Hematopoietic multipotent progenitor cell treated with erythropoietin and hydrocortisone succinate and interleukin-3 and kit ligand, for 6 days (in vitro differentiated cells): Measurements from ENCODE around the gene FSD1L.

Experiments used
- DNase-seq: peaks from one replicate; pipeline ENCODE4 v3.0.0-alpha.2; 2015

The FSD1L gene

DNA sequence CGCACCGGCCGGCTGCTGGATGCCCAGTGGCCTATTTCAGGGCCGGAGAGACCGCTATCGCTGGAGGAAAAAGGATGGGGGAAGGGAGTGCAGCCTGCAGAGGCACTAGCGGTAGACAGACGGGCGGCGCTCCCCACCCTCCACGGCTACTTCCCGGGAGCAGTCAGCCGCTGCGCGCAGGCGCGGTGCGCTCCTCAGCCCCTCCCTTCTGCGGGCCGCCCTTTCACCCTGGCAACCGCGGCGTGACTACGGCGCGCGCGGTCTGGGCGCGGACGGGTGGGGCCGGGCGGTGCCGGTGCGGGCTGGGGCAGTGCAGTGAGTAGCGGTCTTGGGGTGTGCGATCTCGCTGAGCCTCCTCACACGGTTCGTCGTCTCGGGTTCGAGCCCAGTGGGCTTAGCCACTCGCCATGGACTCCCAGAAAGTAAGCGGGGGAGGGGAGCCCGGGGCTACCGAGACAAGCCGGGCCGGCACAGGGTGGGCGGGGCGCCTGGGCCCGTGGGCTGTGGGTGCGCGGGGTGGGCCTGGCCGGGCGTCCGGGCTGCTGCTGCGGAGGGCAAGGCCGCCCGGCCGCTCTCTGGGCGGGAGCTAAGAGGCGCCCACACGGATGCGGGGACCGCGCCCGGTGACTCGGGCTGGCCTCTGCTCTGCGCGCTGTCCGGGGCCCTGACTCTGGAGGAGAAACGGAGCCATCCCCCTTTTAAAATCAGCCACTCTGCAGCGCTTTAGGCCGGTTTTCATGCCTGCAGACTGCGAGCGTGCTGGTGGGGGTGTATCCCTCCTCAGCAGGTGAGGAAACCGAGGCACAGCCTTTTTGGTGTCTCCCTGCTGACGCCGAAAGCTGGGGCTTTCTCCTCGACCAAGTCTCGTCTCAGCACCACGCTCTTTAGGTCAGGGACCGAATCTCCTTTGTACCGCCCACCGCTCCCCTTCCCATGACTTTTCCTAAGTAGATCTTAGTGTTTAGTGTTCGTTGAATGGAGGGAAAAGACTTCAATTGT, at the start of gene FSD1L:
Gene FSD1L (plus strand): TSS at position 221 of the 999 bp plus-strand sequence. CDS start 187 bp downstream, at position 408.
- DNase-seq, result peak; percentile 96

DNA sequence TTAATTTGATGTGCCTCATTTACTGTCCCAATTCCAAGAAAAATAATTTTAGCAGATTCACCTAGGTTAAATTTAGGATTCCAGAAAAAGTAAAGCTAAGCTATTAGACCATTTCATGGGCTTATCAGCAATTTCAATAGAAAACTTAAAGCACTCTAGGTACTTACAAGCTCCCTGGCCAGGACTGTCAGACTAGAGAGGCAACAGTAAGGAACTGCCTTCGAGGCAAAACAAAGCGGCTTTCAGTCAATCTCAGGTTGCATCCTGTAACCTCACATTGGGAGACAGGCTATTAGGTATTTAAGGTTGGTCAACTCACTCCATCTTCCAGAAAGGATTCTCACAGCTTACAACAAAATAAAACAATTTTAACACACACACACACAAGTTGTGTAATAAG, 48.7 kb upstream of the FSD1L start:
- DNase-seq, result no peak

DNA sequence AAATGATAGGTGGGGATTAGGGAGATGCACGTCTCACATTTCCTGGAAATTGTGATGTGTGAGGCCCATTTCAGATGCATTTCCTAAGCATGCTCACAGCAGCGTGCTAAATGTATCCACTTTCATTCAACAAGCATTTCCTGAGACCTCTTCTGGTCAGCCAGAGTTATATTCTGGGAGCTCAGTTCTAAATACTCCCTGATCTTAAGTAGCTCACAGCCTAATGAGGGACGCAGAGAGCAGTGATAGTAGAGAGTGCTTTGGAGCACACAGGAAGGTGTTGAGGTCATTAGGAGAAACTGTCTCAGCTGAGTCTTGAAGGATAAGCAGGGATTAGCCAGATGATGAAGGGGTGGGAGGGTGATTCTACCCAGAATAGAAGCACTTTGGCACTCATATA, 46.2 kb upstream of the FSD1L start:
- no peak for DNase-seq

DNA sequence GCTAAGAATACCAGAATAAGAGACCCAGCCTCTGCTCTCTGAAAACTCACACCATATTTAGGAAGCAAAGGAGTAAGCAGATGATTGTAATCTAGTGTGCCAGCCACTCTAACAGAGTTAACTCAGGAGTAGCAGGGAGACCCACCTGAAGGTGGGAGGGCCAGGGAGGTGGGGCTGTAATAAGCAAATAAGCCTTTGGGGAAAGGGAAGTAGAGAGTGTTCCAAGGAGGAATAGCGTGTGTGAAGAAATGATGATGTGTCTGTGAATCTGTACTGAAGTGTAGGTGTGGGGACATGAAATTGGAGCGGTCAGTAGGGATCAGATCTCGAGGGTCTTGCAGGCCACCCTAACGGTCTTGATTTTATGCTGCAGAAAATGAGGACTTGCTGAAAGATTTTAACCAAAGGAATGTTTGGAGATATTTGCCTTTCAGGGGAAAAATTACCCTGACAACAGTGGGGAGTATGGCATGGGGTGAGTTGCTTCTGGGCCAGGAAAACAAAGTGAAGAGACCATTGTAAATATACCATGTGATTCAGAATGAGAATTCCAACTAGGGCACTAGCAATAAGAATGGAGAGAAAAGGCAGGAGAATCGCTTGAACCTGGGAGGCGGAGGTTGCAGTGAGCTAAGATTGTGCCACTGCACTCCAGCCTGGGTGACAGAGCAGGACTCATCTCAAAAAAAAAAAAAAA, 44.1 kb upstream of the FSD1L start:
- DNase-seq, result no peak

DNA sequence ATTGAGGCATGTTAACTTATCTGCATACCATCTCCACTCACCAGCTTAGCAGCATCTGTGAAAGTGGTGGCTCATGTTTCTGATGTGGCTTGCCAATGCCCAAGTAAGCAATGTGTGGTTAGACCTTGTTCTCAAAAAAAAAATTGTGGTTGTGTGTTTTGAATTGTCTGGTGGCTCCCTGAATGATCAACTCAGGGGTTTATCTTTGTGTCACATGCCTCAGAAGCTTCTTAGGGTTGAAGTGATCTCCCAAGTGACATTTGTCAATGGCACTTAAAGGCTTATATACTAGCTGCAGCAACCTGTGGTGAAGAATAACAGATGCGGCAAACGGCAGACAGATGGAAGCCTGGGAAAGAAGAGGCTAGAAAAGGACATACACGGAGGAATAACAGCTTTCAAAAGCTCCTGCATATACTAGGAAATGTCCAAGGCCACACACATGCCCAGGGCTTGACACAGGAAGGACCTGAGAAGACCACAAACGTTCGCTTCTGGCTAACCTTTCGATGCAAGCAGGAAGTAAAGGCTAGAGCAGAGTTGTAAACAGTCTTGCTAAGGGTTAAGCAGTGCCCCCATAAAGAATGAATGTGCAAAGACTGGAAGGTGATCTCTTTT, 42.2 kb upstream of the FSD1L start:
- DNase-seq, result peak; percentile 92

DNA sequence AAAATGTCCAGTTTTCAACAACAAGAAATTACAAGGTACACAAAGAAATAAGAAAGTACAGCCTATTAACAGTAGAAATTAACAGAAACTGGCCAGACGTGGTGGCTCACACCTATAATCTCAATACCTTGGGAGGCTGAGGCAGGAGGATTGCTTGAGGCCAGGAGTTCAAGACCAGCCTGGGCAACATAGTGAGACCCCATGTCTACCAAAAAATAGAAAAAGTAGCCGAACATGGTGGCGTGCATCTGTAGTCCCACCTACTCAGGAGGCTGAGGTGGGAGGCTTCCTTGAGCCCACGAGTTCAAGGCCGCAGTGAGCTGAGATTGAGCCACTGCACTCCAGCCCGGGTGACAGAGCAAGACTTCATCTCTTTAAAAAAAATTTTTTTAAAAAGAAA, 41.5 kb upstream of the FSD1L start:
- no peak for DNase-seq

DNA sequence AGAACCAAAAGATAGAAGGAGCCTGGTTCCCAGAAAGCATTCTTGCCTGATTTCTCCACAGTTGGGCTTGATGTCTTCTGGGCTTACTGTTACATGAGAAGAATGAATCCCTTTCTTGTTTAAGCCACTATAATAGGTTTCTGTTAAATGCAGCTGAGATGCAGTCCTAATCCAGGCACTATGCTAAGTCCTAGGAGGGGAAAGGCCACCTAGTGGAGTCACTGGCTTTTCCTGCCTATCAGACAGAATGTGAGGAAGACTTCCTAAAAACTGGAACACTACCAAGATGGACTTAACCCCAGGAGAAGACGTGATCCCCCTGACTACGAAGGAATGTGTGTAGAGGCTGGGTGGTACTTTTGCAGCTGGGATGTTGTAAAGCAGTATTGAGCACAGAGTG, 34.3 kb upstream of the FSD1L start:
- DNase-seq, result peak; percentile 13

DNA sequence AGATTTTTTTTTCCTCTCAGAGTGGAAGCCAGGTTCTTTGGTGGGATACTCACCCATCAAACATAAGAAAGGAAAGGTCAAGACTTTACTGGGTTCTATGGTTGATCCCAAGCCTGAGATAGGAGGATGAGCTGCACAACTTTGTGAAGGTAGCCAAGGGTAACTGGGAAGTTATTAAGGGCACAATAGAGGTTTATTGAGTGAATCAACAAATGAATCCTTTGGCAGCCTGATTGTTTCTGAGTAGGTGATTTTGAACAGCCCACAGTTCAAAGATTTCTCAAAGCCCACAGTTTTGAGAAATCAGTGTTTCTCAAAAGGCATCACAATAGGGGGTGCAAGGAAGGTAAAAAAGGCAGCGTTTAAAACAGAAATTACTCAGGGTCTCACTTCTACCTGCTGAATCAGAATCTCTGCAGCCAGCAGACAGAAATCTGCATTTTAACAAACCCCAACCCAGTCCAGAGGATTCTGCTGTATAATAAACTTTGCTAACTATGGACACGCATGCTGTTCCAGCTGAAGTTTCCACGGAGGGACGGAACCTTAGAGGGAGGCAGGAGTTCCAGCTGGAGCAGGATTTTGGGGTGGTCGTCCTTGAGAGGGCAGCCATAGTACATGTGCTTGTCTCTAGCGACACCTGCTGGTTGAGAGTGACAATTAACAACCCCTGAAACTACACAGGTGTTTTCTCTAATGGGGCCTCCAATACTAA, 32.7 kb upstream of the FSD1L start:
- peak; percentile 85 for DNase-seq

DNA sequence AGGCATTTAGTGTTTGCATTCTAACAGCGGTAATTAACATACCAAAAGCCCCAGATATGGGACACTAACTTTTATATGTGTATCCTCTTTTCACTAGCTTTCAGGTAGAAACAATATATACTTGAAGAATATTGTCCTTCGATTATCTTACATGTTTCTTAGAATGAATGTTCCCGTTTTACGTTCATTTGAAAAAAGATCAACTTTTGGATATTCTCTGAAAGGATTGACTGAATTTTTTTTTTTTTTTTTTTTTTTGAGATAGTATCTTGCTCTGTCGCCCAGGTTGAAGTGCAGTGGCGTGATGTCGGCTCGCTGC, 32.2 kb upstream of the FSD1L start:
- no peak for DNase-seq

DNA sequence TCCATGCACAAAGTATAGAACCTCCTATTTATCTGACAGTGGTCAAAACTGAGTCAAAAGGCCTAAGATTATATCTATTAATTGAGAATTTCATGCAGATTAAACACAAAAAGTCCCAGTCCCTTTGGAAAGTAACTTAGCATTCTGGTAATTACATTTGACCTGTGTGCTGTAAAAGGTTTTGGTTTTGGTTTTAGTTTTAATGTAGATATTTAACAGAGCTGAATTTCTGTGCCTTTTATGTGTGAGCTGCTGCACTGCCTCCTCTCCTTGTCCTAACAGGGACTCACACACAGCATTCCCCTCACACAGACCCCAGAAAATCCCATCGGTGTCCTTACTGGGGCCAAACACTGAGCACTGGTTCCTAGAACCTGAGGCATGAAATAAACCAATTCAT, 31.0 kb upstream of the FSD1L start:
- DNase-seq, result no peak

DNA sequence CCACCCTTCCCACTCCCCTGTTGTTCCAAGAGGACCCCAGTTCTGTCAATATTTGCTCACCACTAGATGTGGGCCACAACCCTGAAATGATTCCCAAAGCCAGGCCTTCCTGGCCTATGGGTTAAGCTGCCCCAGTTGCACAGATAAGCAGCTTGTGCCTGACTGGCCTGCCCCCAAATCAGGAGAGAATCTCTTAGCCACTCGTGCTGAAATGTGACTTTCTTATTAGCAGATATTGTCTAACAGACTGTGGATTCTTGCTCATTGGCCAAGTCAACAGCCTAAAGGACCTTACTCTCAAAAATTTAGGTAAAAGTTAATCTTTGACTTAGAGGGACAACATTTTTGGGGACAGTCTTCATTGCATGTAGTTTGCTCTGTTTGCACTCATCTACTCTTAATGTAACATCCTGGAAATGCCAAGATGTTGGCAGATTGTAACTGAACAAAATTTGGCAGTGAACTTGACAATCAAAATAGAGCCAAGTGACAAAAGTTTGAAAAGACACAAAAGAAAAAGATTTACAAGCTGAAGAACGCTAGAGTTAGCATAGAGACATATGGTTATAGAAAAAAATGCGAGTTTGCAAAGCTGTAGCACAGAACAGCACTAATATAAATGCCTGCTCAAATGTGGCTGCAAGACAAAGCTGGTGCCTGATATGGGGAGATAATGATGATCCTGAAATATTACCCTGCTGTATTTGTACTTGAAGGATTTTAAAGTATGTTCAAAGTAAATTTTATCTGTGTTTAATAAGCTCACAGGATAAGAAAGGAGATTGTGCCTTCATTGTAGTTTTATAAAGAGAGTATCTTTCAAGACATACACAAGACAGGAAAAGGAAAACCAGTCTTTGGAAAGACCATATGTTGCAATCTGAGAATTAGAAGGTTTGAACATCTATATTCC, 29.0 kb upstream of the FSD1L start:
- DNase-seq, result peak; percentile 25

DNA sequence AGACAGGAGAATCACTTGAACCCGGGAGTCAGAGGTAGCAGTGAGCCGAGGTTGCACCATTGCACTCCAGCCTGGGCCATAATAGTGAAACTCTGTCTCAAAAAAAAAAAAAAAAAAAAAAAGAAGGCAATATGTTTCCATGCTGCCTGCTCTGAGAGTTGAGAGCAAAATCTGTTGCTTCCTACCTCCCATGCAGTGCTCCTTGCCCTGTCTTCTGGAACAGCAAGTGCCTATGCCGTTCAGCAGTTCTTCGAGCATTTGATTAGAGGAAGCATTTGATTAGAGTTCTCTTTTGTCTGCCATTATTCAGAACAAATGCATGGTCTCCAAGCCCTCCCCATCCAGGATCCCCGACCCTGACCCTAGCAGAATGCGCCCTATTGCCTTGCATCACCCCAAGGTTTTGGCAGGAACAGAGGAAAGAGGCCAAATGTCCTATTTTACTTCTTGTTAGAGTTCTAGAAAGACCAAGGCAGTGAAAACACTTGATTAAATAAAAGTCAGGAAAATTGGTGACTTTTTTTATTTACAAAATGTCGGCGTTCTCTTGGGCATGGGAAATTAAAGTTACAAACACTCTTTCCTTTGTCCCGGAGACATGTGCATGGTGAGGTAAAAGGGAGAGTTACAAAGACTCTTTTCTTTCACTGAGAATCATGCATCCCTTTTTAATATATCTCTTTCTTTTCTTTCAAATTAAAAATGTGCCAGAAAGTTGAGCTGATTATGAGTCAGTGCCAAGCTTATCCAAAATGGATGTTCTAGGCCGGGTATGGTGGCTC, 27.8 kb upstream of the FSD1L start:
- no peak for DNase-seq

DNA sequence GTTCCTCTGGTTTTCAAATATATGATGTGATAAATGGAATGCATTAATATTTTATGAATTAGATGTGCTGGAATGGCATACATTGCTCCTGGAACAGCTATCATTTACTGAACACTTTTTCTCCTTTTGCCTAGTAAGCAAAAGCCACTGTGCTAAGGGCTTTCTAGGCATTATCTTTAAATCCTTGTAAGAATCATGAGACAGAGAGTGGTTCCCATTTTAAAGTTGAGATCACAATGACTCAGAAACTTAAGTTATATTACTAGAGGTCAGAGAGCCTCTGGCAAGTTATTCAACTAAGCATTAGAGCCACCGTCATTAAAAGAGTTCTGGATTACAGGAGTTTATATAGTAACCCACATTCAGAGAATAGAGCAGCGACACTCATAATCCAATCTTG, 26.7 kb upstream of the FSD1L start:
- DNase-seq, result no peak

DNA sequence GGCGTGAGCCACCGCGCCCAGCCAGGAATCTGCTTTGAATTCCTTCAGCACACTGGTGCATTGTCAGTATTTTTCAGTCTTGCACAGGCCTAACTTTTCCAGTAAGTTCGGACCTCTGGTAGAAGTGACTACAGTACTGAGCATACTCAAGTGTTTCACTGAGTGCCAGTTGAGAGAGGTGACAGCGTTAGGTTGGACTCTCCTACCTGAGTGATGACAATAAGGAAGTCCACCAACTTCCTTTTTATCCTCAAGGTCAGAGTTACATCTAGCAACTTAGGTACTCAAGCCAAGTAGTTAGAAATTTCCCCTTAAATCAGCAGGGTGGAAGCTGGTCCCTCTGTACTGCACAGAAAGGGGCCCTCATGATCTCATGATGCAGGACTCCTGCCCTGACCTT, 26.0 kb upstream of the FSD1L start:
- DNase-seq, result no peak

DNA sequence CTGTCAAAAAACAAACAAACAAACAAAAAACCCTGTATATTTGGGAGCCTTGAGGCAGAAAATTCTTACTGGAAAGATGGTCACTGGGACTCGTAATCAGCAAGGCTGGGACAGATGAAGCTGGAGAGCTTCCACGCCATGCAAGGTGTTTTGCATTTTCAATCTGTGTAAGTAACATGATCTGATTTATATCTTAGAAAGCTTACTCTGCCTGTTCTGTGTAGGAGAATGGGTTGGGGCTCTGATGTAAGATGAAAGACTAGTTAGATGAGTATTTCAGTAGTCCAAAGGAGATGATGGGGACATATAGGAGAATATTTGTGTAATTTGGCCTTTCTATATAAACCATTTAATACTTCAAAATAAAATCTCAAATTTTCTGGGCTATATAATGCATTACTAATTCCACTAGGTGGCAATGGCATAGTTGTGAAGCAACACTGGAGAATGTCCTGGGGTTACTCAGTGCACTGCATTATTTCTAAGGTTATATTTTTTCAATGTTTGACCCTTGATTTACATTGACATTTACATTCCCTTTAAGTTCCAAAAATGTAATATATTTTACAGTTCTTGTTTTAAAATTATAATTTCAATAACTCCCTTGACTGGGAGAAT, 21.9 kb upstream of the FSD1L start:
- peak; percentile 67 for DNase-seq

DNA sequence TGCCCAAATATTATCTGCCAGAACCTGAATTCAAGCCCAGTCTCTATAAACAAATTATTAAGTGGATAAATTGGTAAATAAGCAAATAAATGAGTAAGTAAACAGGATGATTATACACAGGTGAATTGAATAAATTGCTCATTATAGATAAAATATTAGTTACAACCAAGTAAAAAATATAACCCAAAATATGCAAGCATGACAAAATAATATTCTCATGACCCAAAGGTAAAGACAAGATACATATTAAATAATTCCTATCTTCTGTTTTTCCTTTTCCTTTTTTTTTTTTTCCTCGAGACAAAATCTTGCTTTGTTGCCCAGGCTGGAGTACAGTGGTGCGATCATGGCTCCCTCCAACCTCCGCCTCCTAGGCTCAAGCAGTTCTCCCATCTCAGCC, 21.2 kb upstream of the FSD1L start:
- DNase-seq, result no peak

DNA sequence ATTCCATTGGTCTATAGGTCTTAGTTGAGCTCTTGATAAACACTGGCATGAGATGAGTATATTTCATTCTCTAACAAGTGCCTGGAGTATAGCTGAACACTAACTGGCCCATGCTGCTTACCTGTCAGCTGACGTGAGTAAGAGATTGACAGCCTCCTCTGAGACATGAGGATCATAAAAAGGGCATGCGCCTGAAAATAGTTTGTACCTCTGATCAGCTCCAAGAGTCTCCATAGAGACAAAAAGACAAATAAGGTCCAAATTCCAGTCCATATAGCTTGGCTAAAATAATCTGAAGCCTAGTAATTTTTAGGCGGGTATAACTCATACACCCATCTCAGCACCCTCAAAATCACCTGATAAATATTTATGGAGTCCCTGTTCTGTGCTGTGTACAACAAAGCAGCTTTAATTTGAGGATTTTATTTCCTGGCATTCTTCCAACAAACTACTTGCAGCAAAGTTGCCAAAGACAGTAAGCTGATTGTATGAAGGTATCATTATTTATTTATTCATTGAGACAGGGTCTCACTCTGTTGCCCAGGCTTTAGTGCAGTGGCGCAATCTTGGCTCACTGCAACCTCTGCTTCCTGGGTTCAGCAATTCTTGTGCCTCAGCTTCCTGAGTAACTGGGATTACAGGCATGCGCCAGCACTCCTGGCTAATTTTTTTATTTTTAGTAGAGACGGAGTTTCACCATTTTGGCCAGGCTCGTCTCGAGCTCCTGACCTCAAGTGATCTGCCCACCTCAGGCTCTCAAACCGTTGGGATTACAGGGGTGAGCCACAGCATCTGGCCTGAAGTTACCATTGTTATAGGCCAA, 16.2 kb upstream of the FSD1L start:
- no peak for DNase-seq

DNA sequence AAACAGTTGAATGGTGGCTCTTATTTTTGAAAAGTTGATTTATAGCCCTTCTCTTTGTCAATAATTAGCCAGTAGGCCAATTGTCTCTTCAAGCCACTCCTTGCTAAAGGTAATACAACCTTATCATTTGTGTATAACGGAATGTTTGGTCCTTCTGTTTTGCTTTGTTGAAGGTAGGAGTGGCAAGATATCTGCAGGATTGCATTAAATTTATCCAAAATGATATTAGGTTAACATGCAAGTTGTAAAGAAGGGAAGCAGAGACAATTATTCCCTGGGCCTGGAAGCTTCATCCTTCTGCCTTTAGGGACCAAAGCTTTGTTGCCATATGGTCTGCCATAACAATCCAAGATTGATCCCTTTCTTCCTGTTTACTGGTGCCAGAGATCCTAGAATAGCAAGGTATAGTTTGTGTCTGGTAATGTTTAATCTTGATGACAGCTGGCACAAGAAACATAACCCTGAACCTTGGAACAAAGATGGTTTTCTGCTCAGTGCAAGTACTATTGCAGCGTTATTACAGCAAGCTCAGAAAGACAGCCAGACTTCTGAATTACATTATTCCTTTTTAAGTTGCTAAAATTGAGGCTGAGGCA, 15.5 kb upstream of the FSD1L start:
- no peak for DNase-seq

DNA sequence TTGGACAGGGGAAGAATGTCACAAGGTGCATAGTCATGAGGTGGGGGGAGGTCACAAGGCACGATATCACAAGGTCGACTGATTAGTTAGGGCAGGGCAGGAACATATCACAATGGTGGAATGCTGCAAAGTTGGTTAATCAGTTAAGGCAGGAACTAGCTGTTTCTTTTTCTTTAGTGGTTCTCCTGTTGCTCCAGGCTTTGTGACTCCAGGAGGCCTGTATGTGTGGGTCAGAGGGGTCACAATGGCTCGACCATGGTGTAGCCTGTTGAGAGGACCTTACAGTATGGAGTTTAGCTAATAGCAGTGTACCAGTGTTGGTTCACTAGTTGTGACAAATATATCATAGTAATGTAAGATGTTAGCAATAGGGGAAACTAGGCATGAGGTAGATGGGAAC, 12.4 kb upstream of the FSD1L start:
- DNase-seq, result no peak
